ENCODE data around the gene SARS1.

SARS1 gene

GRCh38 chr1:109262231-109263055, 48.7 kb downstream of the SARS1 start:
- DNase-seq (ENCODE audit: low read depth) = no peak

GRCh38 chr1:109263234-109263596, 49.5 kb downstream of the SARS1 start:
- no peak for DNase-seq (ENCODE audit: low read depth)

- peak; percentile 44 for DNase-seq (ENCODE audit: low read depth)
These were observed 50.1 kb downstream of the SARS1 start for GRCh38 chr1:109263597-109264378.

- no peak for DNase-seq (ENCODE audit: low read depth)
These were observed 50.6 kb downstream of the SARS1 start for GRCh38 chr1:109264379-109264755.

- no peak for DNase-seq (ENCODE audit: low read depth)
These were observed 51.3 kb downstream of the SARS1 start for GRCh38 chr1:109265016-109265415.

GRCh38 chr1:109265741-109266330, 52.1 kb downstream of the SARS1 start:
- DNase-seq (ENCODE audit: low read depth) = no peak

- no peak for DNase-seq (ENCODE audit: low read depth)
These were observed 53.2 kb downstream of the SARS1 start for GRCh38 chr1:109266965-109267364.

- DNase-seq (ENCODE audit: low read depth) = no peak
These were observed 54.1 kb downstream of the SARS1 start for GRCh38 chr1:109267743-109268300.

- DNase-seq (ENCODE audit: low read depth) = no peak
These were observed 54.9 kb downstream of the SARS1 start for GRCh38 chr1:109268431-109269211.

- DNase-seq (ENCODE audit: low read depth) = no peak
These were observed 55.7 kb downstream of the SARS1 start for GRCh38 chr1:109269212-109269980.

- no peak for DNase-seq (ENCODE audit: low read depth)
These were observed 56.4 kb downstream of the SARS1 start for GRCh38 chr1:109269981-109270622.

GRCh38 chr1:109270623-109271317, 57.1 kb downstream of the SARS1 start:
- no peak for DNase-seq (ENCODE audit: low read depth)

- DNase-seq (ENCODE audit: low read depth) = no peak
These were observed 57.7 kb downstream of the SARS1 start for GRCh38 chr1:109271458-109271857.

GRCh38 chr1:109272021-109272799, 58.5 kb downstream of the SARS1 start:
- DNase-seq (ENCODE audit: low read depth) = no peak

- no peak for DNase-seq (ENCODE audit: low read depth)
These were observed 59.3 kb downstream of the SARS1 start for GRCh38 chr1:109272831-109273547.

GRCh38 chr1:109273570-109274288, 60.0 kb downstream of the SARS1 start:
- DNase-seq (ENCODE audit: low read depth) = no peak

- DNase-seq (ENCODE audit: low read depth) = no peak
These were observed 61.1 kb downstream of the SARS1 start for GRCh38 chr1:109274533-109275476.
